ENCODE results near the gene AKAP3.

DNA sequence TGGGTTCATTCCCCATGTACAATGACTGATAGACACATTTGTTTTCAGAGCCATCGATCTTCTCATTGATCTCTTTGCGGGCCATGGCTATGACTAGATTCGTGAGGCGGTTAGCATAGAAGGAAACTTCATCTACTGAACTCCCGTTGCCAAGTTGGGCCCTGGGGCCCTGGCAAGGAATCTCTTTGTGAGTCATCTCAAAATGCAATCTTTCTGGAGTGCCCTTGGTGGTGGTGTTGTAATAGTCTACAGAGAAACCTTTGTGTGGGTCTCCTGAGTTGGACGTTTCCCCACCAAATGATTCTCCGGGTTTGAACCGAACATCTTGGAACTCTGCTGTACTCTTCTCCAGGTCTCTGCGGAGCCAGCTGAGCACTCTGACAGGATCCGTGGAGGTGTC, 20.4 kb downstream of the AKAP3 start:
- TF ChIP-seq EP300 (IDR thresholded peaks at IDR 0.05) (no peak), POLR2AphosphoS5 (IDR thresholded peaks at IDR 0.05) (no peak), POLR2A (IDR thresholded peaks at IDR 0.05; ENCODE audit: low read depth) (no peak)
